ENCODE measurements around the gene CDH4.

DNA sequence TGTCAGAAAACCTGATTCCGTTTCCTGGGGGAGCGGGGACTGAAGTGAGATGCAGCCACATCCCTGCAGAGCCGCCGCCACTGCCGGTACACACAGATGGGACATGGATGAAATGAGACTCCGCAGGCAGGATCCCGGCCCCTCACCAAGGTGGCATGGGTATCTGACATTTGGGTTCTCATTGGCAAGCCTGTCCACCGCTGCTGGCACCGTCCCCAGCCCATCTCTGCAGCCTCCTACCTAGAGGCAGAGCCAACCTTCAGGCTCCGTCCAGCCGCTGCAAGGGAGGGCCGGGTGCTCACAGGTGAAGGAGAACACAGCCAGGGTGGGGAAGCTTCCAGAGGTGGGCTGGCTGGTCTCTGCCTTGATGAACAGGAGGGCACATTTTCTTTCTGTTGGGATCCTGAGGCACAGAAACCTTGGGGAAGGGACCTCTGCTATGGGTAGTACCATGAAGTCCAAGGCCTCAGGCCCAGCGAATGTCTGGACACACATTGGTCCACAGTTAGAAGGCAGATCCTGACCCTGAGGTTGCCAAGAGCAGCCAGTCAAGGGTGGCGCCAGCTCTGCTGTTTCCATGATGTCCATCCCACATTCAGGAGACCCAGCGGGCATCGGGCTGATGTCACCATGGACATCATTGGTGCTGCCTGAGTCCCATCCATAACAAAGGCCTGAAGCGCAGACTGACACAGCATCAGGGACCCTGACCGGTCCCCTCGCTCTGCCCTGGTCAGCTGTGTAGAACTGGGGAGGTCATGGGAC is 636.2 kb downstream of the CDH4 start:
- TF ChIP-seq, protein P1, sequence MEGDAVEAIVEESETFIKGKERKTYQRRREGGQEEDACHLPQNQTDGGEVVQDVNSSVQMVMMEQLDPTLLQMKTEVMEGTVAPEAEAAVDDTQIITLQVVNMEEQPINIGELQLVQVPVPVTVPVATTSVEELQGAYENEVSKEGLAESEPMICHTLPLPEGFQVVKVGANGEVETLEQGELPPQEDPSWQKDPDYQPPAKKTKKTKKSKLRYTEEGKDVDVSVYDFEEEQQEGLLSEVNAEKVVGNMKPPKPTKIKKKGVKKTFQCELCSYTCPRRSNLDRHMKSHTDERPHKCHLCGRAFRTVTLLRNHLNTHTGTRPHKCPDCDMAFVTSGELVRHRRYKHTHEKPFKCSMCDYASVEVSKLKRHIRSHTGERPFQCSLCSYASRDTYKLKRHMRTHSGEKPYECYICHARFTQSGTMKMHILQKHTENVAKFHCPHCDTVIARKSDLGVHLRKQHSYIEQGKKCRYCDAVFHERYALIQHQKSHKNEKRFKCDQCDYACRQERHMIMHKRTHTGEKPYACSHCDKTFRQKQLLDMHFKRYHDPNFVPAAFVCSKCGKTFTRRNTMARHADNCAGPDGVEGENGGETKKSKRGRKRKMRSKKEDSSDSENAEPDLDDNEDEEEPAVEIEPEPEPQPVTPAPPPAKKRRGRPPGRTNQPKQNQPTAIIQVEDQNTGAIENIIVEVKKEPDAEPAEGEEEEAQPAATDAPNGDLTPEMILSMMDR (optimal IDR thresholded peaks at IDR 0.05 in 1 of 3, IDR thresholded peaks at IDR 0.05 in 1 of 3, conservative IDR thresholded peaks at IDR 0.05 in 1 of 3; ENCODE audit: extremely low read depth in 1 of 3, insufficient read depth in 2 of 3, low read length in 3 of 3) = no peak
- TF ChIP-seq EZH2 (IDR thresholded peaks at IDR 0.05; ENCODE audit: low read length) = no peak

Data from keratinocyte (primary cell).